COLO668 (cell line): ENCODE measurements around the gene ATP23.

Experiments used
- DNase-seq: peaks from one replicate; lab custom pipeline; 2025; ENCODE audit not compliant: unreplicated experiment; lab: John Stamatoyannopoulos, UW

The ATP23 gene, protein sequence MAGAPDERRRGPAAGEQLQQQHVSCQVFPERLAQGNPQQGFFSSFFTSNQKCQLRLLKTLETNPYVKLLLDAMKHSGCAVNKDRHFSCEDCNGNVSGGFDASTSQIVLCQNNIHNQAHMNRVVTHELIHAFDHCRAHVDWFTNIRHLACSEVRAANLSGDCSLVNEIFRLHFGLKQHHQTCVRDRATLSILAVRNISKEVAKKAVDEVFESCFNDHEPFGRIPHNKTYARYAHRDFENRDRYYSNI

GRCh38 chr12:57941165-57941894, at the start of gene ATP23:
Gene ATP23 (plus strand): TSS chr12:57941567. CDS start chr12:57941702, 135 bp downstream.
- peak; percentile 86 for DNase-seq

- DNase-seq: no peak
Observed at GRCh38 chr12:57892232-57892972, 49.0 kb upstream of the ATP23 start.

DNA sequence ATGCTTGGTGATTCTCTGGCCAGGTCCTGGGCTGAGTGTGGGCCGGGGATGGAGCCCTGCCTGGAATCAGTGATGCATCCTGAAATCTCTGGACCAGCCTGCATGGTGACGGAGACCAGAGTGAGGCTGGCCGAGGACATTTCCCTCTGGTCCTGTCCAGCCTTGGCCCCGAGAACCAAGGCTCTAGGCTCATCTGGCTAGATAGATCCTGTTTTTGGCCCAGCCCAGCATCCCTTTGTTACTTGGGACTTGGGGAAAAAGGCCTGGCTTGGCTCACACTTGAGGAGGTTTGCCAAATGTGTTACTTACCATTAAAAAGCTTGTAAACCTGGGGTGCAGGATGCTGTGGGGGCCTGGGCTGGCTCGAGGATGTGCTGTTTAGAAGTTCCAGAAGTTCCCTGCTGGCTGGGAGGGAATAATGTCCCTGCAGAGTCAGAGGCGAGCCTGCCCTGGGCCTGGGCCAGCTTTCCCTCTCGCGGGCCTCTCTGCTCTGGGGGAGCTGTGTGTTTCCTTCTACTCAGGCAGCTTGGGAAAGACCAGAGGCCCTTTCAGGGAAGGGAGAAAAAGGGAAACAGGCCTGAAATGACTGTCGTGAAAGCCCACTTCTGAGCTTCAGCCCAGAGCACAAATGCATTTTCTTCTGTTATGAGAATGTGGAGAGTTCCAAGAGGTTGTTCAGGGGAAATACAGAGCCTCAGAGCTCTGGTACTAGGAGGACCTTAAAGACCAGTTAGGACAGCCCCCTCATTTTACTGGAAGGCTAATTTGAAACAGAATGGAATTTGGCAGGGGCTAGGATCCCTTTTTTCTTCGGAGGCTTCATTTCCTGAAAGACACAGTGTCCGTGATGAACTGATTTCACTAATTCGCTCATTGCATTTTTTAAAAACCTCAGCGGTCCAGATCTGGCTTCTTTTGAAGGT, 47.7 kb upstream of the ATP23 start:
- no peak for DNase-seq

DNA sequence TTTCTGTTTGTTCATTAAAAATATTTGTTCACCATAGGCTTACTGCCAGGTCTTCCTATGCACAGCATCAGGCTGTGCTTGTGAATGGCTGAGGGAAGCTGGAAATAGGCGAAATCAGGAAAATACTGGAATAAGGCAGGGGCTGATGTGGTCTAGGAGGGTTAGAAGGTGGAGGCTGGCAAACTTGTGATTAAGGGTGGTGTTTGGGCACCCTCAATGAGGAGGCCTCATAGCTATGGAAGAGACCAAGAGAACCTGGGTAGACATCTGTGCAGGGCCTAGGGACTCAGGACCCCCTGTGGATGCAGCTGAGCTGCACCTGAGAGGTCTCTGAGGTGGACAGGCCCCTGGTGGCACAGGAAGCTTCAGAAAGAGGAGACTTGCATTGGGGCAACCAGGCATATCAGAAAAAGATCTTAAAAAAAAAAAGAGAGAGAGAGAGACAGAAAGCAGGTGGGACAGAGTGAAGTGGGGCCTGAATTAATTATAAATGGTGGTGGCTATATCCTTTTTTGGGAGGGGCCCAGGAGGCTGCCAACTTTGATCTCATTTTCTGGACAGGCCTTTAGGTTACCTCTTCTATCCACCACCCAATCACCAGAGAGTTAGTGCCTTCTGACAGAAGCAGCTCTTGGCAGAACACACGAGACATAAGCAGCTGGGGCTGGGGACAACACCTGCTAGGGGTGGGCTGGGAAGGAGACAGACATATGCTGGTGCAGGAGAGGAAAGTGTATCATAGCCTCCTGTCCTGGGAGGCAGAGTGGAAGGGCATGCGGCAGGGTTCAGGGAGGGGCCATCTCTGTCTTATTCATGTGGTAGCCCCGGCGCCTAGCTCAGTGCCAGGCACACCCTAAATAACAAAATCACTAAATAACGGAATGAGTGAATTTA, 46.7 kb upstream of the ATP23 start:
- peak; percentile 23 for DNase-seq

DNA sequence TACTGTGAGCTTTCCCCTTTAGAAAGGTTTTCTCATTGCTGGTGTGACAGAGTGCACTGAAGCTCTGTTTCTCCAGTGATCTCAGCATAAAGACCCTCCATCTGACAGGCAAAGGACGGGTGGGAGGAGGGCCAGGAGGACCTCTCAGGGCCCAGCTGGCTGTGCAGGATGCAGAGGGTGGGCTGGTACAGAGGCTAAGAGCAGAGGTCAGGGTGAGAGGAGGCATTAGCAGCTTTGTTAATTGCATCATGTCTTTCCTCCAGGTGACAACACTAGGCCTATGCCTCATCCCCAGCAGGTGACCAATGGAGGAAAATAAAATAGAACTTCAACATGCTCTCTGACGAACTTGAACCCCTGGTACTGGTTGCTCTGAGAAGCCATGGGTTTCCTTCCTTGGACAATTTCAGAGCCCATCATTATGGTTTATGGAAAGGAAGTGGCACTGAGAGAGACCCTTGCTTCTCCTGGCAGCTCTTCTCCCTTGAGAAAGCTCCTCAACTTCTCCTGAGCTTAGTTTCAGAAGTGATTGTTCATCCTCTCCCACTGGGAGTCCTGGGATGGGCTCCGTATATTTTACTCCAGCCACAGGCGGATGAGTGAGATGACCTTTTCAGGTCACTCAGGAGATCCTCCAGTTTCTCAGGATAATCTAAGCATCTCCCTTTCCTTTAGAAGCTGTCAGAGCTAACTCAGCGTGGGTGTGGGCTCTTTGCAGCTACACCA, 45.8 kb upstream of the ATP23 start:
- no peak for DNase-seq

GRCh38 chr12:57896115-57896433, 45.3 kb upstream of the ATP23 start:
- DNase-seq: no peak

DNA sequence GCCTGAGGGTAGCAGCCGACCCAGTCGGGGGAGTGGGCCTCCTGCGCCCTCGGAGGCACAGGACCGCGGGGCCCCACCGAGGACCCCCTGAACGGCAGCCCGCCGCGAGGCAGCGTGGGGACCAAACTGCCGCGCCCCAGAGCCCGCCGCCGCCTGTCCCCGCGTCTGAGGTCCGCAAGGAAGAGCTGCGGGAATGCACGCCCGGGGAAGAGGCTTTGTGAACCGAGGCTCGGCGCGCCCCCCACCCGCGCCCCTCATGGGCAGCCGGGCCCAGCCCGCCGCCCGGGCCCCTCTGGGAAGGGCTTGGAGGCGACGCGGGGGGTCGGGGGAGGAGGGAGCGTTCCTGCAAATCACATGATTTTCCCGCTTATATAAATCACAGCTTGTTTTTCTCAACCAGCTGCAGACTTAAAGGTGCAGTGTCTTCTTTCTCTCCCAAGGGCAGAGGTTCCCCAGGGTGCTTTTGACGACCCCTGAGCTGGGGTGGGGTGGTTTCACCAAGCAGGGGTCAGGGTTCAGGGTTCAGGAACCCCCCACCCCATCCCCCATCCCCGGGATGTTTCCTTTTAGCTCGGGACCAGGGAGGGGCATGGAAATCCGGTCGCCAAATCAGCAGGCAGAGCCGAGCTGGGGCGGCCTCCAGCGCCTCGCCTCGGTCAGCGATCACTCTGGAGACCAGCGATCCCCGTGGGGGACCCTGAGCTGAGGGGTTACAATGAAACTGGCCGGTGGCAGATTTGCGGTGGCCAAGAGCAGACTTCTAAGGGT, 44.7 kb upstream of the ATP23 start:
- DNase-seq: peak; percentile 31

GRCh38 chr12:57897286-57897974, 43.9 kb upstream of the ATP23 start:
- DNase-seq: no peak

DNA sequence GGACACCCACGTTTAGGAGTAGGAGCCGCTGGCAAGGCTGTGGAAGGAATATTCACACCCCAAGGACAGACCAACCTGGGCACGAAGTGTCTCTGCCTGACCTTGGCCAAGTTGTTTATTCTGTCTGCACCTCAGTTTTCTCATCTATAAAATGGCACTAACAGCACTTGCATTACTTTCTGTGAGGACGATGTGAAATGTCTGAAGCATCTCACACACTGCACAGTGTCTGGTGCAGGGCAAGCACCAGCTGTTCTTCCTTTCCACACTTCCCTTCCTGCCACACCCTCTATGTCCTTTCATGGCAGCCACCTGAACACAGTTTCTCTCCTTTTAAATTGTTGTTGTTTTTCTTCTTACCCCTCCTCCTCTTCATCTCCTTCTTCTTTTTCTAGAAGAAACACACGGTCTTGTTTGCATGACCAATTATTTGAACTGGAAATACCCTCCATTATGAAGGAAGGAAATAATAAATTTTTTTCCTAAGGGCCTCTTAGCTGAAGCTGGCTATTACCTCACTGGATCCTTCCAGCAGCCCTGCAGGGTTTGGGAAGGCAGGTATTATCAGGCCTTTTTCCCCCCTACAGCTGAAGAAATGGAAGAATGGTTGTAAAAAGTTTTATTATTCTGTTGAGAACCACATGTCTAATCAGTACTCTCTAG, 42.9 kb upstream of the ATP23 start:
- DNase-seq: no peak

DNA sequence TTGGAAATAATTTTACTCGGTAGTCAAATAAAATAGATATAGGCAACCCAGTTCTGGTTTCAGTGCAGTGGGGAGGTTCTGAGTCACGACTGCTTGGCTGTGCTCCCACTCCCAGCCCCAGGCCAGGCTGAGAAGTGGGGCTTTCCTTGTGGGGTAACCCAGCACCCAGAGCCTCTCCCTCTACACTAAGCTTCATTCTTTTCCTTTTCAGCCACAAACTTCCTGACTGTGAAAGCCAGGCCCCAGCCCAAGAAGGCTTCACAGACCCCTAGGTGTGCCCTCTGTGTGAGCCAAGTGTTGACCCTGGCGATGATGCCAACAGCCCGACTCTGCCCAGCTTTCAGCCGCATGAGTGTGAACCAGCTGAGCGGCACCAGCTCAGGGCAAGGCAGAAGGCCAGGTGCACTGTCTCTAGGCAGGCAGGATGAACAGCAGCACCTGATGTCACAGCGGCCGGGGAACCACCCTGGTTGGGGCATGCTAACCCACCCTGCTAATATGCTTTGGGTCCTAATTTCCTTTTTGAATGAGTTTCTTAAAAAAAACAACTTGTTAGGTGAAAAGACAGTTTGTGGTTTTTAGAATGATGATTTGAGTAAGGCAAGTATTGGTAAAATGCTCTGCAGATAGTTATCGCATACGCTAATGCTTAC, 42.2 kb upstream of the ATP23 start:
- peak; percentile 25 for DNase-seq

GRCh38 chr12:57902478-57902969, 38.8 kb upstream of the ATP23 start:
- DNase-seq: no peak

DNA sequence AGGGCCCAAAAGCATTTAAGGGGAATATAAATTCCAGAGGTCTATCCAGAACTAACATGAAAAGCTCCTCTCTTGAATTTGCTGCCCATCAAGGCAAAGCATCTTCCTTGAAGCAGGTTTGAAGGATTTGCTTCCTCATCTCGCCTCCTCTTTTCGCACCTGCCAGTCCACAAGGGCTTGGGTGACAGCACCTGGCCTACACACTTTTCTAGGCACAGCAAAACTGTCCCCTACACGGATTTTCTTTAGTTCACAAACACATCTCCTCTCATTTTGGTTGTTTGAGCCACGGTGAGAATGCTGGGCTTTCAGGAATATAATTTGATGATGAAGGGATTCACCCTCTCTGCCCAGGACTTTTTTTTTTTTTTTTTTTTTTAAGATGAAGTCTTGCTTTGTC, 36.9 kb upstream of the ATP23 start:
- no peak for DNase-seq

- DNase-seq: peak; percentile 75
Observed at GRCh38 chr12:57904848-57905811, 36.2 kb upstream of the ATP23 start.

GRCh38 chr12:57905812-57906475, 35.4 kb upstream of the ATP23 start:
- DNase-seq: no peak

DNA sequence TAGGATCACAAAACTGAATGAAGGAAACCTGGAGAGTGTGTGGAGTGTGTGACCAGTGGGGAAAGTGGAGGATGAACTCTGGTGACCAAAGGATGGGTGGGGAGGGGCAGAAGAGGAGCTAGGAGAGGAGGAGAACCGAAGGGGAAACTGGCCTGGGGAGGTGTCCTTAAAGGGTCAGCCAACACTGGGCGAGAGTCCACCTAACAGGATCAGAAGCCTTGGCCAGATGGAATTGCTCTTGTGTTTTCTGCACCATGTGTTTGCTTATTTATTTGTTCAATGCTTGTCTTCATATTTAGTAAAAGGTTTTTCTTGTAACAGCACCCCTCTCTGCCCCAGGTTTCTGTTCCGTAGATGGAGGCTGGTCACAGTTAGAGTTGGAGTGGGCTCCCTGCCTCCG, 34.5 kb upstream of the ATP23 start:
- no peak for DNase-seq
